Ishikawa (cell line): Measurements from ENCODE around the gene HOXB5.

Experiments
- CEBPB ChIP-seq: IDR thresholded peaks from 2 replicates; pipeline ENCODE4 v1.6.1; 2012
- CREB1 ChIP-seq: IDR thresholded peaks from 2 replicates; pipeline ENCODE4 v1.6.1; 2012; ENCODE audit warnings: low read depth
- EGR1 ChIP-seq: IDR thresholded peaks from 2 replicates; pipeline ENCODE4 v1.6.1; 2012
- EP300 ChIP-seq: IDR thresholded peaks from 2 replicates; pipeline ENCODE4 v1.6.1; 2012; ENCODE audit warnings: borderline replicate concordance
- FOXM1 ChIP-seq: IDR thresholded peaks from 2 replicates; pipeline ENCODE4 v1.6.1; 2012; ENCODE audit warnings: low read depth, borderline replicate concordance
- MAX ChIP-seq: IDR thresholded peaks from 2 replicates; pipeline ENCODE4 v1.6.1; 2012
- NFIC ChIP-seq: IDR thresholded peaks from 2 replicates; pipeline ENCODE4 v1.6.1; 2012
- RAD21 ChIP-seq: IDR thresholded peaks from 2 replicates; pipeline ENCODE4 v1.6.1; 2012; ENCODE audit warnings: low read depth
- REST ChIP-seq: IDR thresholded peaks from 2 replicates; pipeline ENCODE4 v1.6.1; 2012; ENCODE audit warnings: low read depth, mild to moderate bottlenecking
- TAF1 ChIP-seq: IDR thresholded peaks from 2 replicates; pipeline ENCODE4 v1.6.1; 2012; ENCODE audit warnings: low read depth, mild to moderate bottlenecking
- TEAD4 ChIP-seq: IDR thresholded peaks from 2 replicates; pipeline ENCODE4 v1.6.1; 2012
- USF1 ChIP-seq: IDR thresholded peaks from 2 replicates; pipeline ENCODE4 v1.6.1; 2012
- YY1 ChIP-seq: IDR thresholded peaks from 2 replicates; pipeline ENCODE4 v1.6.1; 2012; ENCODE audit warnings: low read depth
- ZBTB7A ChIP-seq: IDR thresholded peaks from 2 replicates; pipeline ENCODE4 v1.6.1; 2012; ENCODE audit warnings: low read depth

- TF ChIP-seq FOXM1 (no peak), USF1 (no peak), EP300 (no peak), EGR1 (no peak), NFIC (no peak), YY1 (no peak), TAF1 (no peak), MAX (no peak), REST (no peak), CREB1 (no peak), ZBTB7A (no peak), TEAD4 (no peak), RAD21 (no peak), CEBPB (no peak)
Measured at GRCh38 chr17:48615963-48616716, 22.6 kb upstream of the HOXB5 start.
